EH (cell line): ENCODE results near the gene SH3PXD2A.

Experiments used
- DNase-seq: peaks from one replicate; pipeline ENCODE4 v3.0.0-alpha.2; 2015; ENCODE audit warnings: low read depth

The SH3PXD2A gene

DNA sequence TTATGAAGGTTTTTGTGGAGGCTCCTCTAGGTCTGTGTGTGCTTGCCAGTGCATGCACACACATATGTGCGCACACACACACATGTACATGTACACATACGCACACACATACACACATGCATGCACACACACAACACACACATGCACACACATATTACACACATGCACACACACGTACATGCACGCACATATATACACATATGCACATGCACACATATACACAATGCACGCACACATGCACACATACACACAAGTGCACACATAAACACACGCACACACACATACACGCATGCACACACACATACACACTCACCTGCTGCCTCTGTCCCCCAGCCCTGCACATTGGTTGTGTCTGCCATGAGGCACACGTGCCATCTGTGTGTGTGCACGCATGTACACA, 295.6 kb downstream of the SH3PXD2A start:
- DNase-seq, result no peak

- no peak for DNase-seq
These were observed 296.5 kb downstream of the SH3PXD2A start for GRCh38 chr10:103558911-103559310.

DNA sequence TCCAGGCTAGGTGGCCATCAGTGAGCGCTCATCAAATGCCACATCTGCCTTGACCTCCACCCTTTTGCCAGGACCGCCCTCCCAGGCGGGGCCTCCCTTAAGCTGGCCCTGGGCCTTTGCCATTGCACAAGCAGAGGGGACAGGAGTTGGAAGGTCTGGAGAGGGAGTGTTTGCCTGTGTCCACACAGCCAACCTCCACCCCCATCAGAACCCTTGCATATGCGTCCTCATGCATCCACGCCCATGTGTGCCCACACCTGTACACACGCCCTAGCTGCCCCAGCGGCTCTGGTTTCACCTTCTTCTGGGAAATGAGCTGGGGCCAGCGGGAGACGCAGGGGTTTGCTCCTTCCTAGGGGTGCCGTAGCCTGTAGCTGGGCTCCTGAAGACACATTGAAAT, 297.9 kb downstream of the SH3PXD2A start:
- no peak for DNase-seq

GRCh38 chr10:103556383-103557007, 298.9 kb downstream of the SH3PXD2A start:
- DNase-seq, result no peak

GRCh38 chr10:103555712-103556111, 299.7 kb downstream of the SH3PXD2A start:
- no peak for DNase-seq

DNA sequence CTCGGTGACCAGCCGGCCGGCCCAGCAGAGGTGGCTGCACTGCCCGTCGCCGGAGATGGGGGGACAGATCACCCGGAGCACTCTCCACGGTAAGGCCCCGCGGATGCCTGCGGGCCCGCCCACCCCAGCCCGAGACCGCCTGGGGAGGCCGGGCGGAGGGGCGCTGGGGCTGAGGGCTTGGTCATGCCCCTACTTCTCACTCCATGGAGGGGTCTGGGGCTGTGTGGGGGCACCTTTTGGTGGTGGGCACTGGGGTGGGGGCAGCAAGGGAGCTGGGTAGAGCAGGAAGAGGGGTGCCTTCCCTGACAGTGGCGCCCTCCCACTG, 300.1 kb downstream of the SH3PXD2A start:
- no peak for DNase-seq

DNA sequence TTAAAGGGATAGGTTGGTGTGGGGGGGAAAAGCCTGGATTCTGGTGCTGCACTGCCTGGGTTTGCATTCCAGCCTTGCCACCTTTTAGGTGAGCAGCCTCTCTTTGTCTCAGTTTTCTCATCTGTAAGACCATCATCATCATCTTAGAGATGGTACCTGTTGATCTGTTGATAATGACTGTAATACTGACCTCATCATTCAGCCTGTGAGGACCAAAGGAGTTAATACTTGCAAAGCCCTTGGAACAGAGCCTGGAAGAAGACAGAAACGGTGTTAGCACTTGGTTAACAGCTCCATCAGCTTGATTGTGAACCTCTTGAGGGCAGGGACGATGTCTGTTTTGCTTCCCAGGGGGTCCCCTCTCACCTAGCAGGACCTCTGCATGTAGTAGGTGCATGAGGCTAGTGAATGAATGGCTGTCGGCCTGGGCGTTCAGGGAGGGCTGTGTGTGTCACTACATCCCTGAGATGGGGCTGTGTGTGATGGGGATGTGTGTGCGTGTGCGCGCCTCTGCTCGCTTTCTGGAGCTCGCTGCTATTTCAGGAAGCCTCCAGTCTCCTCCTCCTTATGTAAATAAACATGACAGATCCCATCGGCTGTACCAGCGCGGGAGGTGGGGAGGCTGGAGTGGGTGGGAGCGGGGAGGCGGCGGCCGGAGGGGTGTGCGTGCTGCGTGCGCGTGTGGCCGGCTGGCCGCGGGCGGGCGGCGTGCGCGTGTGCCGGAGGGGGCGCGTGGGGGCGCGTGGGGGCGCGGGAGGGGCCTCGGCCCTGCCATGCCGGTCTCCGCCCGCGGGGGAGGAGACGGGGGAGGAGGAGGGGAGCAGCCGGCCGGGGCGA, 300.7 kb downstream of the SH3PXD2A start:
- peak; percentile 87 for DNase-seq

- DNase-seq, result no peak
These were observed 301.5 kb downstream of the SH3PXD2A start for GRCh38 chr10:103553743-103554487.

DNA sequence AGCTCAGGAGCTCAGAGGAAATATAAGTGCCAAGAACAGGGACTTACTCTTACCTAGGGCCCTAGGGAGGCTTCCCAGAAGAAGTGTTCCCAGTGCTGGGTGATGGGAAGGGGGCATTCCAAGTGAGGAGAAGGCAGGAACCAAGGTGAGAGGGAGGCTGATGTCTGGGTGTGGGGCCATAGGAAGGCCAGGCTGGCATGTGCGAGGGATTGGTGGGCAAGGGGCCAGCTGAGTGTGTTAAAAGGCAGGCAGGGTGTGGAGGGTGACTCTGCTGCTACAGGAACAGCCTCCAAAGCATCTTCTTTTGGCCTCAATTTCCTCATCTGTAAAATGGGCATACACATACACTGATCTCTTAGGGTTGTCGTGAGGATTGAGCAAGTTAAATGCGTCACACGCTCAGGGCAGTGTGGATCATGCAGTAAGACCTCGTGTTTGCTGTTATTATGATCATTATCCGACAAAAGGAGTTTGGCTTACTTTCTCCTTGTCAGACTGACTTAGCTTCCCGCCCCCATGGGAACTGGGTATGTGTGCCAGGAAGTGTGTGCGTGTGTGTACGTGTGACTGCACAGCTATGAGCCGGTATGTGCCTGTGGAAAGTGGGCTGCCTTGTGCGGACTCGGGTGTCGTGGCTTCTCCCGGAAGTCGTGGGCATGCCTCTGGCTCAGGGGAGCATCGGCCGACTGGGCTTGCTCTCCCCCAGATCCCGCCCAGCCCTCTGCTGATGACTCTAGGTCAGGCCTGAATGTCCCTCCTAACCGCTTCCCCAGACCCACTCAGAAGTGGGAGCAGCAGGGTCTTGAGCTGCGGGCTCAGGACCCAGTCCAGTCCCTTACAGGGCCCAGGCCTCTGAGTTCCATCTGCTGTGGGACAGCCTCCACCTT, 302.3 kb downstream of the SH3PXD2A start:
- DNase-seq, result no peak

DNA sequence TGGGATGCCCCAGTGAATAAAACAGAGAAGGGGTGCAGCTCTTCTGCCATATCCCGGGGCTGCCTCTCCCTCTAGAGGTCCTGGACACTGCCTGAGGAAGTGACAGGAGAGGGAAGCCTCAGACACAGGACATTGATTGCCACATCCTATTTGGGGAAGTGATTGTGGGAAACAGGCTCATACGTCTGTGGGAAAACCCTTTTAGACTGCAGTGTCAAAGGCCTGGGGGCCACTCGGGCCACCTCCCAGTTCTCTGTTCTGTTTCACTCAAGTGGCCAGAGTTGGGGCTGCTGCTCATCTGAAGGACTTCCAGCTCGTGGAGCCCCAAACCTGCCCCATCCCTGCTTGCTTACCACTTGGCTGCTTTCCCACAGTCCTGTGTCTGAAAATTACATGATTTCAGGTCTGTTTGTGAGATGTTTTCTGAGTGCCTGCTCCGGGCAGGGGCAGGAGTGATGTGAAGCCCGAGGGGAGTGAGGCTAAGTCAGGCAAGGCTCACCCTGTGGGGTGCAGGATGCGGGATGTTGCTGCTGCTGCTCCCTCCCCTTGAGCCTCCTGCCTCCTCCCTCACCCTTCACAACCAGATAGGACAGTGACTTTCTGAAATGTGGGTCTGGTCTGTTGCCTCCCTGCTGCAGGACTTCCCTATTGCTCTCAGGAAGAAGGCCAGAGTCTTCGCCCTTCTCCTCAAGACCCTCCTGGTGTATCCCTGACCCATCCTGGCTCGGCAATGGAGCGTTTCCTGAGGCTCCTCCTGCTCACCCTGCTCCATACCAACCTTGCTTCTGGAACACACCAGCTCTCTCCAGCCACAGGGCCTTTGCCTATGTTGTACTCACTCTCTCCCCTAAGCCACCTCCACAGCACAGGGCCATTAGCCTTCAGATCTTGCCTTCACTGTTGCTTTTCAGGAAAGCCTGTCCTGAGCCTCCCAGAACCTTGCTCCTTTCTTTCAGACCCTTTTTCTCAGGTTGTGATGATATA, 303.5 kb downstream of the SH3PXD2A start:
- DNase-seq, result no peak

GRCh38 chr10:103550229-103550628, 305.1 kb downstream of the SH3PXD2A start:
- no peak for DNase-seq

GRCh38 chr10:103549349-103549685, 306.1 kb downstream of the SH3PXD2A start:
- DNase-seq, result no peak

DNA sequence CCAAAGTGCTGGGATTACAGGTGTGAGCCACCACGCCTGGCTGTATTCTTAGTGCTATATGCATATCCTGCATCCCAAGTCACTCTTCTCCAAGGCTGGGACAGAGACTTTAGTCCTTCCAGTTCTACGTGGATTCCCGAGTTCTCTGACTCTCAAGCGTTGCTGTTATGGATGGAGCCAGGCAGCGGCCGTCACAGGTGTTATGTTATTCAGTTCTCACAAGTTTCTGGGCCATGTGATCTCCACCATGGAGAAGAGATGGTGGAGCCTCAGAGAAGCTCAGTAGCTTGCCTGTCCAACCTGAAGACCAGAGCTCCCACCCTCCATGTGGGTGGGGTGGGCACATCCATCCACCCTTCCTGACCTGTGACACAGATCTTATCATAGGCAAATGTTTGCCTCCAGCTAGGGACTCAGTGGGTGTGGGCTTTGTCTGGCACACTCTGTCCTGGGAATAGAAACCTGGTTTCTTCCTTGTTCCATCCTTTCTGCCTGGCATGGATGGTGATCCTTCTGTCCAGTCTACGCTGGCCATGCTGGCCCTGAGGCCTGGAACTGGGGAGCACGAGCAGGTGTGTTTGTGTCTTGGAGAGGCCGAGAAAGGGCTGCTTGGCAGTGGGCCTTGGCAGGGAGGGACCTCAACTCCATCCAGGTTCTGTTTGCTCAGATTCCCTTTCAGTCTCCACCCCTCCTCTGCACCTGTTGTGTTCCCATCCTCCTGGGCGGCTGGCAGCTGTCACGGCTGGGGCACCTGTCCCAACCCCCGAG, 306.6 kb downstream of the SH3PXD2A start:
- DNase-seq, result no peak

DNA sequence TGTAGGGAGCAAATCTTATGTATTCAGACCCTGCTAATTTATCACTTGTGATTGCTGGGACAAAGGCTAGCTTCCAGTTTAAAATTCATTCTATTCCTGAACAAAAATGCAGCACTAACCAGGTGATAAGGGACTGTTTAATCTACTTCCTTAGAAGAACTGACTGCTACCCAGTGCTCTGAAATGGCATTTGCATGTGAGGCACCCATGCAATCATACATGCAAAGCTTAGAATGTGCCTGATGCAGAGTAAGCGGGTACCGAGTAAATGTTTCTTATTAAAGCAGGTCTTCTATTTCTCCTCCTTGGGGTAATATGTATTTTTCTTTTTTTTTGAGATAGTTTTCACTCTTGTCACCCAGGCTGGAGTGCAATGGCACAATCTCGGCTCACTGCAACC, 307.4 kb downstream of the SH3PXD2A start:
- no peak for DNase-seq

- DNase-seq, result no peak
These were observed 307.9 kb downstream of the SH3PXD2A start for GRCh38 chr10:103547391-103547946.

- no peak for DNase-seq
These were observed 309.0 kb downstream of the SH3PXD2A start for GRCh38 chr10:103546401-103546800.

GRCh38 chr10:103545771-103546281, 309.6 kb downstream of the SH3PXD2A start:
- DNase-seq, result no peak

- DNase-seq, result no peak
These were observed 310.0 kb downstream of the SH3PXD2A start for GRCh38 chr10:103545366-103545765.

GRCh38 chr10:103544657-103545310, 310.6 kb downstream of the SH3PXD2A start:
- no peak for DNase-seq
